GM12891 (cell line): ENCODE results near the gene C20orf204.

ENCODE experiments used
- POLR2A ChIP-seq: IDR thresholded peaks from 2 replicates; pipeline ENCODE4 v1.6.1; 2011; ENCODE audit warnings: low read depth, low read length, control low read depth
- POU2F2 ChIP-seq: IDR thresholded peaks from 2 replicates; pipeline ENCODE4 v1.6.1; 2011; ENCODE audit warnings: low read depth, mild to moderate bottlenecking, control low read depth, low read length, moderate library complexity
- TAF1 ChIP-seq: IDR thresholded peaks from 2 replicates; pipeline ENCODE4 v1.6.1; 2011; ENCODE audit warnings: low read depth, low read length, control low read depth

GRCh38 chr20:64077541-64077875 lies 41.5 kb downstream of the C20orf204 start:
- no peak for TF ChIP-seq TAF1
- TF ChIP-seq POLR2A: no peak
- TF ChIP-seq POU2F2: no peak
